Fibroblast of lung (primary cell): ENCODE measurements around the gene GRID1.

Experiments
- CTCF ChIP-seq, 2 donors: IDR thresholded peaks in 1 of 2; conservative IDR thresholded peaks in 1 of 2; 1 replicate in 1 of 2; 2 replicates in 1 of 2; pipeline ENCODE4 v1.5.1; 2011 to 2012; ENCODE audit warnings: low read length in 2 of 2, control low read depth in 1 of 2, inconsistent platforms in 1 of 2, low read depth in 1 of 2, mild to moderate bottlenecking in 1 of 2
- EZH2 ChIP-seq: IDR thresholded peaks from 2 replicates; pipeline ENCODE4 v1.5.1; 2012; ENCODE audit warnings: low read length, control low read depth, mild to moderate bottlenecking; ENCODE audit errors: missing control alignments

- no peak for TF ChIP-seq CTCF (conservative IDR thresholded peaks at IDR 0.05 in 1 of 2, IDR thresholded peaks at IDR 0.05 in 1 of 2; ENCODE audit: low read depth in 1 of 2, low read length in 2 of 2)
- no peak for TF ChIP-seq EZH2
These were observed 370.8 kb downstream of the GRID1 start for GRCh38 chr10:85995791-85996190.
